Stimulated activated CD4-positive, alpha-beta T cell treated with anti-CD3 and anti-CD28 coated beads, TNF-alpha, amount 100 ng/mL, for 24 hours (primary cell): Measurements from ENCODE around the gene NEBL.
"Not testable (repeated sequence)": the region's sequence is repeated elsewhere in the genome, so short reads cannot be mapped to it uniquely, and the experiment has no call there.

ENCODE experiments used
- DNase-seq, 3 experiments: peaks; one replicate each; pipeline ENCODE4 v3.0.0-alpha.2; 2020; ENCODE audit warnings: low read depth in 3 of 3

NEBL gene, protein sequence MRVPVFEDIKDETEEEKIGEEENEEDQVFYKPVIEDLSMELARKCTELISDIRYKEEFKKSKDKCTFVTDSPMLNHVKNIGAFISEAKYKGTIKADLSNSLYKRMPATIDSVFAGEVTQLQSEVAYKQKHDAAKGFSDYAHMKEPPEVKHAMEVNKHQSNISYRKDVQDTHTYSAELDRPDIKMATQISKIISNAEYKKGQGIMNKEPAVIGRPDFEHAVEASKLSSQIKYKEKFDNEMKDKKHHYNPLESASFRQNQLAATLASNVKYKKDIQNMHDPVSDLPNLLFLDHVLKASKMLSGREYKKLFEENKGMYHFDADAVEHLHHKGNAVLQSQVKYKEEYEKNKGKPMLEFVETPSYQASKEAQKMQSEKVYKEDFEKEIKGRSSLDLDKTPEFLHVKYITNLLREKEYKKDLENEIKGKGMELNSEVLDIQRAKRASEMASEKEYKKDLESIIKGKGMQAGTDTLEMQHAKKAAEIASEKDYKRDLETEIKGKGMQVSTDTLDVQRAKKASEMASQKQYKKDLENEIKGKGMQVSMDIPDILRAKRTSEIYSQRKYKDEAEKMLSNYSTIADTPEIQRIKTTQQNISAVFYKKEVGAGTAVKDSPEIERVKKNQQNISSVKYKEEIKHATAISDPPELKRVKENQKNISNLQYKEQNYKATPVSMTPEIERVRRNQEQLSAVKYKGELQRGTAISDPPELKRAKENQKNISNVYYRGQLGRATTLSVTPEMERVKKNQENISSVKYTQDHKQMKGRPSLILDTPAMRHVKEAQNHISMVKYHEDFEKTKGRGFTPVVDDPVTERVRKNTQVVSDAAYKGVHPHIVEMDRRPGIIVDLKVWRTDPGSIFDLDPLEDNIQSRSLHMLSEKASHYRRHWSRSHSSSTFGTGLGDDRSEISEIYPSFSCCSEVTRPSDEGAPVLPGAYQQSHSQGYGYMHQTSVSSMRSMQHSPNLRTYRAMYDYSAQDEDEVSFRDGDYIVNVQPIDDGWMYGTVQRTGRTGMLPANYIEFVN

DNA sequence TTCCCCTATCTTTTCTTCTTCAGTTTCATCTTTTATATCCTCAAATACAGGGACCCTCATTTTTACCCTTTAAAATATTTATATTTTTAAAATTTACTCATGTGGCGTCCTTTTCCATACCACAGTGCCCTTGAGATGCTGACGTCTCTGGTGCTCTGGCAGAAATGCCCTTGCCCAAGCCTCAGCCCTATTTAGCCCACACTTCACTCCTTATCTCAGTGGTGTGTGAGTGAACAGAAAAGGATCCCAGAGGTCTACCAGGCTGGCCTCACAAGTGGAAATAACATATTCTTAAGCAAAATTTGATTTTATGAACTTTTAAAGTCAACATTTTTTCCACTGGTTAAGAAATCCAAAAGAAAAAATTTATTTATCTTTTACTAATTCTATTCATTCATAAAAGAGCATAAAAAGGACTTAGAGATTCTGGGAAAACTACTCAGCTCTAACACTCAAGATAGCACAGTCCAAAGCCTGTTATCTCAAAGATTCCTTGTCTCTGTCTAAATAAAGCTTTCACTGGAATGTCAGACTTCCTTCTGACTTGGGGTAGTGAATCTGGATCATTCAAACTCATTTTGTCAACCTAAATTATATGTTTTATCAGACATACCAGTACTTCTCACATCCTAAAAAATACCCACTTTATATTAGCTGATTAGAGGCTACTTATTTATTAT is at the start of gene NEBL:
Gene NEBL, minus strand, starts transcription at position 166 of the 680 bp plus-strand sequence. Its CDS starts 106 bp downstream, at position 60.
- no peak for DNase-seq

DNA sequence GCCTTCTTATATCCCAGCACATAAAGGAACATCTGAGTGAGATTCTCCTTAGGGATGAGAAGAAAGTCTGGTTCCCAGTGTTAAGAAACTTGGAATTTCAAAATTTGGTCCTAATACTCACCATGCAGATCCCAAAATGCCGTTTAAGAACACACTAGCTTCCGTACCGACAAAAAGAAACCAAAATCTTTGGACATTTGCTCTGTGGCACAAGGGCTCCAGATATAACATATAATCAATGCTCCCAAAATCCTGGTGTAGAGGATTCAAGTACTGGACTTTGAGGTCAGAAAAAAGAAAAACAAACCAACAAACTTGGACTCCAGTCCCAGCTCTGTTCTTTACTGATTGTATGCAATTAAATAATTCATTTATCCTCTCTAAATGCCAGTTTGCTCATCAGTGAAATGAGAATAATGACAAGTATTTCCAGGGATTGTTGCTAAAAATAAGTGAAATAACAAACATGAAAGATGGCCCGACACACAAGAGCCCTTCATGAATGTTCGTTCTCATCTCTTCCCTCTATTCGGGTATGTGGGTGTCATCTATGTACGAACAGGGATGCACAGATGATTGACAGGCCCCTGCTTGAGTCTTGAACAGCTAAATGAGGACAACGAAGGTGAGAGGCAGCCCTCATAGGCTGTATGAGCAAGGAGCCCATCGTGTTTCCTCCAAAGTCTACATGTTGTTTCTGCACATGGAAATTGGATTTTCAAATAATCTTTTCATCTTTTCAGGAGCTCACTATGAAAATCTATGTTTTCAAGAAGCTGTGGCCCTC is 48.6 kb upstream of the NEBL start:
- DNase-seq: no peak

DNA sequence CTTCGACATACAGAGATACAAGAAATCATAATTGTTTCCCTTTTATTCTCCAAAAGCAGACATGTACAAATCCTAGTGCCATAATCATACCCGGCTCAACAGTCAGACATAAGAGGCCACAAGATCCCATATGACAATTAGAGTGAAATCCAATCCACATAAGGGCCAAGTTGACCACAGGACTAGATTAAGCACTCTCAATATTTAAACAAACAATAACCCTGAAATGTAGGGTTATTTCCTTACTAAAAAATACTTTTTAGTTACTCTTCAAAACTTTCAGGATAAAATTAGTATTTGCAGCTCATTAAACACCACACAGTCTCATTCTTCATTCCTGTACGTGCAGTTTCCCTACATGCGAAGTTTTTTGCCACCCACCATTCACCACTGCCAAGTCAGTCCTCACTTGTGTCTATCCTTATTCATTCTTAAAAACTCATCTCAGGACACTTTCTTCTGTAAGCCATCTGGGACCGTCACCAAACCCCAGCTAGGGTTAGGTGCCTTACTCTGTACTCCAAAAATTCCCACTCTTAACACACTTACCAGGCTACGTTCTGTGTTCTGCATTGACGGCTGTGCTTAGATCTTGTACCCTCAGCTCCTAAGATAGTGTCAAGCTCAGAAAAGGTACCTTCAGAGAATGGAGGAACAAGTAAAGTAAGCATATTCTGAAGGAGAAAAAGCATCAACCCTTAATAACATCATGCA is 47.8 kb upstream of the NEBL start:
- DNase-seq: no peak

DNA sequence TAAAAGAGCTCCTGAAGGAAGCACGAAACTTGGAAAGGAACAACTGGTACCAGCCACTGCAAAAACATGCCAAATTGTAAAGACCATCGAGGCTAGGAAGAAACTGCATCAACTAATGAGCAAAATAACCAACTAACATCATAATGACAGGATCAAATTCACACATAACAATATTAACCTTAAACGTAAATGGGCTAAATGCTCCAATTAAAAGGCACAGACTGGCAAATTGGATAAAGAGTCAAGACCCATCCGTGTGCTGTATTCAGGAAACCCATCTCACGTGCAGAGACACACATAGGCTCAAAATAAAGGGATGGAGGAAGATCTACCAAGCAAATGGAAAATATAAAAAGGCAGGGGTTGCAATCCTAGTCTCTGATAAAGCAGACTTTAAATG is 42.3 kb upstream of the NEBL start:
- DNase-seq: not testable (repeated sequence)

DNA sequence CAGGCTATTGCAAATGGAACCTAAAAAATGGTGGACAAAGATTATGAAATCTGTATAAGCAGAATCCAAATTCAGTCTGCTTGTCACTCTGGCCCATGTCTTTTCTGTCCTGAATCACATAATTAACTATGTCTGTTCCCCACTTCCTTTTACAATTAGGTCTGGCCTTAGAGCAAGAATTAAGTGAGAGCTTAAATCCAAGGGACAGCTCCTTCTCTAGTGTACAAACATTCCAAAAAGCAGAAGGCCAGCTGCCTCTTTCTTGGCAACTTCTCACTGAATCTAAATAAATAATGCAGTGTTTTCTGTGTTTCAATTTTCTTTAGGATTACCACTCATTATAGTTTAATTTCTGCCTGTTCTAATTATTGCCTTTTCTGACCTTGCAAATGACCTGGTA is 39.3 kb upstream of the NEBL start:
- DNase-seq: no peak

DNA sequence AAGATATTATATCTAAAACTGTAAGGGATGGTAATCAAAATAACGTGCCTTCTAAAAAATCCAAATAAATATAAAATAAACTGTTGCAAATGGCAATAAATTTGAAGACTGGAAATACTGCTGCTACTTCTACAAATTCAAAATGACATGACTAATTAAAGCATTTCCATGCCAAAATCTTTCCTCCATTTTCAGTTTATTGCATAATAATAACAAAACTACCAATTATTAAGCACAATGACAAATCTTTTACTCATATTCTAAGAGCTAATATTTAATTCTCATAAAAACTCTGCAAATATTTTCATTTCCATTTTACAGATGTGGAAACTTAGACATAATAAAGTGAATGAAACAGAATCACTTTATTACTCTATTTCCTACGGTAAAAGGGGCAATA is 38.8 kb upstream of the NEBL start:
- DNase-seq: no peak

DNA sequence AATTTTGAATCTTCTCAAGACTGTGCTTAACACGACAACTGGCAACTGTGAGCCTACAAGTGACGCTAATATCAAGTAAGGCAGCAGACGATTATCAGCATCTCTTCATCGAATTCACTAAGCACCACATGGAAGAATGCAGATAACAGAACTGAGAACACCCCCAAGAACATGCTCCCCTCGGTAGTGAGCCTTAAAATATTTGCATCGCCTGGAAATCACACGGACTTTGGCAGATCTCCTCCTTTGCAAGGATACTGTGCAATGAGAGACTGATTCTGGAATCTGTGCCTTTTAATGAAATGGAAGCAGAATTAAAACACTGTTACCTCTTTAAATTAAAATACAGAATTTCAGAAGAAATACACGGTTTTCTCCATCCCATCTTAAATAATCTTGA is 38.2 kb upstream of the NEBL start:
- no peak for DNase-seq

DNA sequence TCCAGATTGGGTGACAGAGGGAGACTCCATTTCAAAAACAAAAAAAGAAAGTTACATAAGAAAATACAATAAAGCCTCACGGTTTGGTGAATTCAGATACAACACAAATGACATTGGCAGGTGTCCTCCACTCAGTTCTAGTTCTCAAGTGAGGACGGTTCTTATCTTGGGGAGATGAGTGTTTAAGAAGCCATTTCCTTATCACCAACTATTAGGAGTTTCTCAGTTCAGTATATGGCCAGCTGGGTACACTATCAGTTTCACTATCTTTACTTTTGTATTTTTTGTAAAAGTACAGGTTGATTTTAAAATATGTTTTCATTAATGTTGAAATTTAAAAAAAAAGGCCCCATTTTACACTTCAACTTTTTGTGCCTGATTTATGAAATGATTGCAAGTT is 36.6 kb upstream of the NEBL start:
- DNase-seq: no peak

DNA sequence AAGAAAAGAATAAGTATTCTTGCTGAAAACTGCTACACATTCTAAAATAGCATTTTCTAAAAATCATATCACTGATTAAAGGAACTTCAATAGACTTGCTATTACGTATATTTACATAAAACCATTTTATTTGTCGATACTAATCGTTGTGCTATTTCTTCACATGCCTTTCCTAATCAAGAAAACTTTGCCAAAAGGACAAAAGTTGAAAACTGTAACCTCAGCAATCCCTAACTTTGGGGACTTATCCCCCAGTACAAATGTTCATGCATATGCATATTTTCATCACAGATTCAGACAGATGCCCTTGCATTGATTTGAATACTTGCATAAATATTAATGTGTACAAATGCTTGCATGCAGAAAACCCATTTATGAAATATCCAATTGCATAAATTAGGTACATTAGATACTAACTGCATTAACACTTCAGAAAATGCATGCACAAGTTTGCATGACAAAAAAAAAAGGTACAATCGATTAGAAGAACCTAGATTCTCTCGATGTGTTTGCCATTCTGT is 35.6 kb upstream of the NEBL start:
- DNase-seq: no peak

DNA sequence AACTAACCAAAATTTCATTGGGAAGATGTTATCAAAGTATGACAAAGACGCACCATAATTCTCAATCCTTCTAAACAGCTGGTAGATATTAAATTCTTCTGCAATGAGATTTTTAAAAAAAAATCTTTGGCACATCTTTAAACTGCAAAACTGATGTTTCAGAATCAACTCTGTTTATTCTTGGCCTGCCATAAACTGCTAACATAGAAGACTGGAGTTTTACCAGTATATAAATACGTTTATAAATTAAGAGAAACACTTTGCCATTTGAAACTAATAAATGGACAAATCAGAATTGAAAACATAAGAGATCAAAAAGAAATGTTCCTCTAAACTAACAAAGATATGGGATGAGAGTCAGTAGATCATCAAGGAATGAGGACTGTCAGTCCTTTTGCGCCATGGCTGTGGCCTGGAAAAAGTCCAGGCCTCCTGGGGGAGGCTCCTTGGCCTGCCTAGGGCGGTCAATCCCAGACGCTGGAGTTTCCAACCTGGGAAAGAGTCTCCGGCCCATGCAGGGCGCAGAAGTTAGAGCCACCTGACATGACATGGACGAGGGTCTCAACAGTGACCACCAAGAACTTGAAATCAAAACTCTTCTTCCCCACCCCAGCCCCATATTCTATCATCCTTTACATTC is 34.2 kb upstream of the NEBL start:
- no peak for DNase-seq

DNA sequence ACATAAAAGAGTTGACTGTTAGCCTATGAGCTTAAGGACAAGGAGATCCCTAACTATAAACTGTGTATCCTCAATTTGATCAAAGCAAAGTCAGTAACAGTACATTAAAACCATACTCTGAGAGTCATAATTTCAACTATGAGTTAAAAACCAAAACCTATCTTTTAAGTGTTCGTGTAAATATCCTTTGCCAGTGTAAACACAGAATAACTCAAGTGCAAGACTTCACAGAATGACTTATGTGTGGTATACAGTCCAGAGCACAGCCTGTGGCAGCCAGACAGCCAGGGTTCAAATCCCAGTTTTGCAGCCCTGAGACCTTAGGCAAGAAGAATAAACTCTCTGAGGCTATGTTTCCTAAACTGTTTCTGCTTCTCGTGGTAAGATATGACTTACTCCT is 30.3 kb upstream of the NEBL start:
- no peak for DNase-seq

DNA sequence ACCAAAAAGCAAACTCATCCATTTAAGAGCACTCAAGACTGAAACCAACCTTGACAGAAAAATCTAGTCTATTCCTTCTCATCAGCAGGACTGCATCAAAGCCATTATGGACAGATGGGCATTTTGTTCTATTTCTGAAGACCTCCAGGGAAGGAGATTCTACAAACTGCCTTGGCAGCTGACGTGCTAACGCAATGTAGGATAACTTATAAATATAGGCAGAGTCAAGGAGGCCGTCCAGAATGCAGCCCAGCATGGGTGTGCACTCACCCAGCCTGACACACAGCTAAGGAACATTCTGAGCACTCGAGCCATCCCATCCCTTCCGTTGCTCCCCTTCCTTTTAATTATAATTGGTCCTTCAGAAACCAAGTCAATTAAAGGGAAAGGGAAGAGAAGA is 25.3 kb upstream of the NEBL start:
- no peak for DNase-seq

DNA sequence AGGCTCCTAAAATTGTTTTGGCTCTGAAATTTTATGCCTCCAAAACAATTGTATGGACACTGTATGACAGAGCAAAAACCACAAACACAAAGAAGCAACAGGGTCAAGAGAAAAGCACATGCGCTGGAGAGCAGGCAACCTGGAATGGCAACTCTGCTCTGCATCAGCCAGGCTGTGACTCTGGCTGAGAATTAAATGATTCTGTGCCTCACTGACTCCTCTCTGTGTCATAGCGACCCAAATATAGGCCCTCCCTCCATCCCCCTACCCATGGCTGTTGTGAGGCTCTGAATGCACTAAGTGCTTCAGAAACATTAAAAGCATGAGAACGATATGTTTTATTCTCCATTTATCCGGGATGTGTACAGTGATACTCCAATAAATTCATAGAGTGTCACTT is 24.9 kb upstream of the NEBL start:
- no peak for DNase-seq

DNA sequence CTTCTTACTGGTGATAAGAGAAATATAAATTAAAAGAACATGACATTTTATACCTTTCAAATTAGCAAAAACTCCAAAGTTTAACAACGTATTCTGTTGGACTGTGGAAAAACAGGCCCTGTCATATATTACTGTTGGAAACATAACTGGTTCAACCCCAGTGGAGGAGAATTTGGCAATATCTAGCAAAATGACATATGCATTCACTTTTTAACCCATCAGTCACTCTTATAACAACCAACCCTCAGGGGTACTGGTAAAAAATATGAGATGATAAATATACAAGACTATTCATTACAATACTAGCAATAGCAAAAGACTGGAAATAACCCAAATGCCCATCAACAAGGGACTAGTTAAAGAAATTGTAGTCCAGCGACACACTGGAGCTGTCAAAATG is 22.9 kb upstream of the NEBL start:
- DNase-seq: no peak

DNA sequence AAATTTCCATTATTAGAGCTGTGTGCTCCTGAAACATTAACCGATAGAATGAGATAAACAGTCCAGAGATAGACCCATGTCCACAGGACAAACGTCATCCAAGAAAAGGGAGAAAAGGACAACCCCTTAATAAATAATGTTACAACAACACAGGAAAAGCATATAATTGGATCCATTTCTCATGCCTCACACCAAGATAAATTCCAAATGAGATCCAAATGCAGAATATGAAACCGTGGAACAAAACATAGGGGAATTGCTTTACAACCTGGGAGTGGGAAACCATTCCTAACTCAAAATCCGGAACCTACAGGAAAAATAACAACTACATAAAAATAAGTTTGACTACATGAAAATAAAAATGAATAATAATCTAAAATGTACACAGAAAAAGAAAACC is 22.4 kb upstream of the NEBL start:
- no peak for DNase-seq

DNA sequence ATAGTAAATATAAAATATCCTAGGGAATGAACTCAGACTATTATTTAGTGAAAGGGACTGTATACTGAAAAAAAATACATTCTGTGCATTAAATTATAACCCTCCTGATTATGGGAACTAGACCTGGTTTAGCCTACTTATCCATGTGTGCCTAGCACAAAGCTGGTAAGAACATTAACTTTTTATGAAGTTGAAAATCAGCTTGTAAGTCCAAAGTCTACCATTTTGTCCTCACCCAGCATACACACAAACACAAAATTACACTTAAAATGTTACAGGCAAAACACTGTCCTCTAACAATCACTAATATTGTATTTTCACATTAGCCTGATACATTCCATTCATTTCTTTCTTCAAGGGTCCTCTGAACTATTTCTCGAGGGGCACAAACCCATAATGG is 19.9 kb upstream of the NEBL start:
- no peak for DNase-seq

DNA sequence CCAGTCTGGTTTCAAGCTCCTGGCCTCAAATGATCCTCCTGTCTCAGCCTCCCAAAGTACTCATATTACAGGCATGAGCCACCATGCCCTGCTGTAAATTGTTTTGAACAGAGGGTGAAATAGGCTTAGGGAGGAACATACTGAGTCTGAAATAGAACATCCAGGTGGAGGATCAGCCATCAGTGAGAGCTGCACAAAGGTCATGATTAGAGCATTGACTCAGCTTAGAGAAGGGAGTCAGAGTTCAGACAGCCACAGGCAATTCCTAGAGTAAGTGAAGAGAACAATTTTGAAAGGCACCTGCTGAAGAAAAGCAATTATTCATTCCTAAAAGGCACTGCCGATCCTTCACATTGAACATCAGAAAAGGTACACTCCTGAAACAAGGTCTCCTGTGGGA is 15.9 kb upstream of the NEBL start:
- no peak for DNase-seq

DNA sequence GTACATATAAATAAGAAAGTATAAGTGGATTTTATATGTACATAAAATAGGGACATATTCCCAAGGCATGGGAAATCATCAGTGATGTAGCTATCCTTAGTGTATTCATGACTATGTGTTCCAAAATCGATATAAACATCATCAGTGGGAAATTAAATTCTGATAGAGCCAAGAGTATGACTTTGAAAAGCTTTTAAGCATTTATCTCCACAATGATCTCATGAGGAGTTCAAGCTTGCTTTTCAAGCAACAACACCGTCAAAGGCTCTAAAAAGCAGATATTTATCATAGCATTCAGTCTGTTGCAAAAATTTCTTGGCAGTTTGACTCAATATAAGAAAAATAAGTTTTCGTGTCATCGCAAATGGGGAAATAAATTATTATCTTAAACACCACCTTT is 14.5 kb upstream of the NEBL start:
- DNase-seq: no peak

DNA sequence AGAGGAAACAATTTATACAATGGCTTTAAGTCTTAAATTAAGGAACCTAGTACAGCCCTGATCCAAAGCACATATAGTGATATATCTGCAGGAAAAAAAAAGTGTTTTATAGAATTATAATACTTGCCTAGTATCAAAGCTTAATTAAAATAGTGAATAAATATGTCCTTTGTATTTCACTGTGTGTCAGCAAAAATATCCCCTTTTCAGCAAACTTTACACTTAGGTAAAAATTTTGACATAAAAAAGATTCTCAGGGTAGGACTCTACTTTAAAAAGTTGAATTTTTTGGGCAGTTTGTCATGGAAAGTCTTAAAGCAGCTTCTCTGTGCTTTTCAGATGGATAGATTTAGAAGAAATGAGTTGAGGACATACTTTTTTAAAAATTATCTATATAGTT is 12.7 kb upstream of the NEBL start:
- DNase-seq: no peak

DNA sequence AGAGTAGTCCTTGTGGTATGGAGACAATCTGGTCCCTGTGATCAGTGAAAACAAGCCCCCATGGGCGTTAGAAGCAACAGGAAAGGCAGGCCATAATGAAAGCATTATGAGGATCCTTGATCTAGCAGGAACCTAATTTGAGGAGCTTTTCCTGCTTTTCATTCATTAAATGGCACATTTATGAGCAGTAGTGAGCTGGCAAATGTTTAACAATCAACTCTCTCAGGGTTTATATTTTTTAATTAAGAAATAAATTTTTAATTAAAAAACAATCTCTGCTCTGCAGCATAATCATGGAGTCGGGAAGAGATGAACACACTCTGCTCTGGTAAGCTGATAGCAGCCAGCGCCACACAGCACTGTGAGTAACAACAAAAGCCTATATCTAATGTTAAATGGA is 11.3 kb upstream of the NEBL start:
- DNase-seq: no peak
